Thoracic aorta (tissue), 2 donors: ENCODE results near the gene OR4F15. TPM values are rescaled to one million over a fixed set of nuclear protein-coding genes. Genes with fewer than 3 reads are reported as not detected.
"Not testable (repeated sequence)": the region's sequence is repeated elsewhere in the genome, so short reads cannot be mapped to it uniquely, and the experiment has no call there.

ENCODE experiments used
- ATAC-seq: fragments of 150-250 bp; one replicate; pipeline ENCODE4 v1.8.0; 2017; ENCODE audit warnings: low read depth; ENCODE audit not compliant: insufficient number of reproducible peaks, low FRiP score
- DNase-seq: peaks from one replicate; pipeline ENCODE4 v3.0.0-alpha.2; 2020; ENCODE audit warnings: low spot score
- H3K27ac ChIP-seq, 2 donors: fragments of 200-600 bp; sonication (generic); 1 replicate in 1 of 2; 2 replicates in 1 of 2; pipeline ENCODE4 v1.5.1; 2016; ENCODE audit warnings: mild to moderate bottlenecking in 2 of 2, moderate library complexity in 2 of 2
- H3K27me3 ChIP-seq: fragments of 200-600 bp; sonication (generic); replicated peaks from 2 replicates; pipeline ENCODE4 v1.6.0; 2016; ENCODE audit warnings: mild to moderate bottlenecking; ENCODE audit not compliant: insufficient read depth
- H3K36me3 ChIP-seq: fragments of 200-600 bp; sonication (generic); one replicate; pipeline ENCODE4 v1.5.1; 2016
- H3K4me1 ChIP-seq, 2 donors: fragments of 200-600 bp; sonication (generic); 1 replicate in 1 of 2; 2 replicates in 1 of 2; pipeline versions ENCODE4 v1.5.1 to v1.6.0; 2016; ENCODE audit warnings: low read depth in 2 of 2, mild to moderate bottlenecking in 1 of 2; ENCODE audit not compliant: control insufficient read depth in 1 of 2
- H3K4me3 ChIP-seq: fragments of 200-600 bp; sonication (generic); 2 replicates; pipeline ENCODE4 v1.5.1; 2016; ENCODE audit warnings: mild to moderate bottlenecking
- H3K9me3 ChIP-seq: fragments of 200-600 bp; sonication (generic); 2 replicates; pipeline ENCODE4 v1.5.1; 2016
- CTCF ChIP-seq: fragments of 200-600 bp; sonication (generic); IDR thresholded peaks from one replicate; pipeline ENCODE4 v1.5.1; 2019; ENCODE audit warnings: antibody characterized with exemption
- total RNA-seq, 2 donors: library from RNA; depleted of rRNA; stranded (reverse); fragments of >200 nt; gene quantifications; one replicate each; pipeline versions ENCODE4 v1.1.0 to v1.2.3, GENCODE V29; 2016

The OR4F15 gene
- total RNA-seq: not detected

- DNase-seq (no peak), ATAC-seq (no peak)
- no peaks in the 10 kb centered on the region for H3K36me3 ChIP-seq
- H3K4me3 ChIP-seq: no peak within 1 kb of the TSS
- H3K27ac ChIP-seq: no peak within 1 kb of the TSS
- H3K9me3 ChIP-seq: no peaks in the 10 kb centered on the region
- H3K4me1 ChIP-seq: no peaks in the 10 kb centered on the region
- no peak for TF ChIP-seq CTCF
- no peaks in the 10 kb centered on the region for H3K27me3 ChIP-seq
These were observed at the start of gene OR4F15 for GRCh38 chr15:101811902-101812301. TSS of gene OR4F15 (plus strand) at chr15:101812202. CDS start at chr15:101818187, 5,985 bp downstream.

GRCh38 chr15:101764669-101765339 is 47.2 kb upstream of the OR4F15 start:
- not testable (repeated sequence) for H3K36me3 ChIP-seq, H3K27ac ChIP-seq, H3K4me3 ChIP-seq, DNase-seq, H3K9me3 ChIP-seq, H3K4me1 ChIP-seq, H3K27me3 ChIP-seq, ATAC-seq

- not testable (repeated sequence) for H3K4me3 ChIP-seq, ATAC-seq, H3K4me1 ChIP-seq, H3K27me3 ChIP-seq, H3K27ac ChIP-seq, H3K36me3 ChIP-seq, DNase-seq, H3K9me3 ChIP-seq
These were observed 46.7 kb upstream of the OR4F15 start for GRCh38 chr15:101765340-101765671.

- Histone ChIP-seq H3K4me1 (no peaks in the 10 kb centered on the region), H3K9me3 (no peaks in the 10 kb centered on the region), H3K4me3 (no peak overlapping the region), H3K27ac (no peak overlapping the region), H3K27me3 (no peaks in the 10 kb centered on the region), H3K36me3 (no peaks in the 10 kb centered on the region)
- TF ChIP-seq CTCF: no peak
- DNase-seq (no peak), ATAC-seq (no peak)
These were observed 46.1 kb upstream of the OR4F15 start for GRCh38 chr15:101765772-101766456.

- not testable (repeated sequence) for H3K27me3 ChIP-seq, H3K27ac ChIP-seq, H3K4me1 ChIP-seq, H3K9me3 ChIP-seq, H3K36me3 ChIP-seq, H3K4me3 ChIP-seq, DNase-seq, ATAC-seq
These were observed 44.8 kb upstream of the OR4F15 start for GRCh38 chr15:101767083-101767640.

- TF ChIP-seq CTCF: no peak
- no peak for ATAC-seq
- no peak for DNase-seq
- no peaks in the 10 kb centered on the region for H3K9me3 ChIP-seq
- no peaks in the 10 kb centered on the region for H3K27me3 ChIP-seq
- no peak overlapping the region for H3K4me3 ChIP-seq
- H3K27ac ChIP-seq: no peak overlapping the region
- no peaks in the 10 kb centered on the region for H3K36me3 ChIP-seq
- no peaks in the 10 kb centered on the region for H3K4me1 ChIP-seq
These were observed 39.1 kb upstream of the OR4F15 start for GRCh38 chr15:101772921-101773320.
